ENCODE results near the gene MYBBP1A.

MYBBP1A gene

GRCh38 chr17:4501295-4501949, 53.8 kb downstream of the MYBBP1A start:
- DNase-seq: no peak

- no peak for DNase-seq
Measured at GRCh38 chr17:4500191-4500571, 55.0 kb downstream of the MYBBP1A start.

GRCh38 chr17:4499431-4500190, 55.6 kb downstream of the MYBBP1A start:
- DNase-seq: peak; percentile 26

- DNase-seq: peak; percentile 41
Measured at GRCh38 chr17:4498461-4499397, 56.5 kb downstream of the MYBBP1A start, which contains the start of gene SPNS2. SPNS2 (plus strand) TSS chr17:4498881; CDS start chr17:4499048, 167 bp downstream.

- DNase-seq: no peak
Measured at GRCh38 chr17:4497101-4497824, 57.9 kb downstream of the MYBBP1A start.

GRCh38 chr17:4492721-4493561, 62.2 kb downstream of the MYBBP1A start:
- DNase-seq: no peak

GRCh38 chr17:4490637-4491061, 64.5 kb downstream of the MYBBP1A start:
- DNase-seq: no peak

- DNase-seq: no peak
Measured at GRCh38 chr17:4490109-4490591, 65.0 kb downstream of the MYBBP1A start.

- DNase-seq: no peak
Measured at GRCh38 chr17:4488989-4489595, 66.1 kb downstream of the MYBBP1A start.
